ENCODE measurements around the gene TNNI3K. TPM values are rescaled to one million over a fixed set of nuclear protein-coding genes. Genes with fewer than 3 reads are reported as not detected.

Gene TNNI3K
- total and polyA plus RNA-seq, 9 of the 15 experiments (the other 6 are each of a cell fraction or from before 2014, with no cell fraction given): 0.21 to 0.53 (median 0.32) TPM; not detected in 5

- H3K4me1 ChIP-seq (replicated peaks in 1 of 2; ENCODE audit: control insufficient read depth in 2 of 2, insufficient read depth in 2 of 2, low read length in 2 of 2): no peaks in the 10 kb centered on the region
- intact Hi-C loops (cut with micrococcal nuclease): no loop called here
- CTCF ChIA-PET (ENCODE audit: low intra/inter-chr PET ratio): no interaction called here
These were observed 299.1 kb downstream of the TNNI3K start for GRCh38 chr1:74534241-74534640.

More at GRCh38 chr1:74534241-74534640, 299.1 kb downstream of the TNNI3K start:
- FAIRE-seq: no peak
- Histone ChIP-seq H3K4me3 (no peak overlapping the region), H2AFZ (ENCODE audit: low read depth, low read length) (no peak overlapping the region), H4K20me1 (replicated peaks; ENCODE audit: control insufficient read depth, insufficient read depth, low read length) (no peaks in the 10 kb centered on the region), H3K79me2 (ENCODE audit: control insufficient read depth, insufficient read depth, low read length) (no peaks in the 10 kb centered on the region), H3K36me3 (ENCODE audit: control insufficient read depth, insufficient read depth, low read length) (no peaks in the 10 kb centered on the region), H3K9me3 (replicated peaks; ENCODE audit: control insufficient read depth, insufficient read depth, low read depth, low read length) (0 out of 2 replicates have a peak, but pooled peaks cover 1% of the 10 kb centered on the region), H3K9ac (ENCODE audit: insufficient read depth in 1 of 2, low read depth in 2 of 2, low read length in 2 of 2) (no peak overlapping the region), H3K27me3 (ENCODE audit: control insufficient read depth in 2 of 2, insufficient read depth in 2 of 2, low read length in 2 of 2) (no peaks in the 10 kb centered on the region), H3K27ac (ENCODE audit: extremely low read depth, low read depth, low read length) (no peak overlapping the region), H3K9me1 (ENCODE audit: control insufficient read depth, insufficient read depth, low read length) (no peaks in the 10 kb centered on the region), H3K4me2 (ENCODE audit: insufficient read depth, low read length) (no peak overlapping the region)
- POLR2A ChIA-PET: no interaction called here
- 0% methylated on average over 3 of the region's 3 CpGs for WGBS (ENCODE audit: insufficient coverage, low coverage, missing lambda C conversion rate)
- in situ Hi-C loops (cut with MboI): no loop called here
- TF ChIP-seq ZZZ3 (IDR thresholded peaks at IDR 0.05) (no peak), NFIC (IDR thresholded peaks at IDR 0.05) (no peak), ILK (tag; IDR thresholded peaks at IDR 0.05; ENCODE audit: borderline replicate concordance, low read depth) (no peak), NFRKB (IDR thresholded peaks at IDR 0.05; ENCODE audit: low read depth) (no peak), STAT5A (IDR thresholded peaks at IDR 0.05; ENCODE audit: borderline replicate concordance, low read length) (no peak), GTF2A2 (tag; IDR thresholded peaks at IDR 0.05) (no peak), POLR2G (IDR thresholded peaks at IDR 0.05; ENCODE audit: low read depth, low read length) (no peak), FOXM1 (IDR thresholded peaks at IDR 0.05; ENCODE audit: low read depth) (no peak), FOXM1 (CRISPR knock-in tag; IDR thresholded peaks at IDR 0.05; ENCODE audit: low read depth) (no peak), SMARCB1 (IDR thresholded peaks at IDR 0.05; ENCODE audit: insufficient read length, low read depth) (no peak), ZNF12 (CRISPR knock-in tag; IDR thresholded peaks at IDR 0.05) (no peak), ZFP36 (IDR thresholded peaks at IDR 0.05; ENCODE audit: low read depth, low read length, partially characterized antibody) (no peak)
- TF ChIP-seq, protein P1, sequence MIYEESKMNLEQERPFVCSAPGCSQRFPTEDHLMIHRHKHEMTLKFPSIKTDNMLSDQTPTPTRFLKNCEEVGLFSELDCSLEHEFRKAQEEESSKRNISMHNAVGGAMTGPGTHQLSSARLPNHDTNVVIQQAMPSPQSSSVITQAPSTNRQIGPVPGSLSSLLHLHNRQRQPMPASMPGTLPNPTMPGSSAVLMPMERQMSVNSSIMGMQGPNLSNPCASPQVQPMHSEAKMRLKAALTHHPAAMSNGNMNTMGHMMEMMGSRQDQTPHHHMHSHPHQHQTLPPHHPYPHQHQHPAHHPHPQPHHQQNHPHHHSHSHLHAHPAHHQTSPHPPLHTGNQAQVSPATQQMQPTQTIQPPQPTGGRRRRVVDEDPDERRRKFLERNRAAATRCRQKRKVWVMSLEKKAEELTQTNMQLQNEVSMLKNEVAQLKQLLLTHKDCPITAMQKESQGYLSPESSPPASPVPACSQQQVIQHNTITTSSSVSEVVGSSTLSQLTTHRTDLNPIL (CRISPR knock-in tag; IDR thresholded peaks at IDR 0.05): no peak
- TF ChIP-seq, protein P2, sequence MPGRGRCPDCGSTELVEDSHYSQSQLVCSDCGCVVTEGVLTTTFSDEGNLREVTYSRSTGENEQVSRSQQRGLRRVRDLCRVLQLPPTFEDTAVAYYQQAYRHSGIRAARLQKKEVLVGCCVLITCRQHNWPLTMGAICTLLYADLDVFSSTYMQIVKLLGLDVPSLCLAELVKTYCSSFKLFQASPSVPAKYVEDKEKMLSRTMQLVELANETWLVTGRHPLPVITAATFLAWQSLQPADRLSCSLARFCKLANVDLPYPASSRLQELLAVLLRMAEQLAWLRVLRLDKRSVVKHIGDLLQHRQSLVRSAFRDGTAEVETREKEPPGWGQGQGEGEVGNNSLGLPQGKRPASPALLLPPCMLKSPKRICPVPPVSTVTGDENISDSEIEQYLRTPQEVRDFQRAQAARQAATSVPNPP (IDR thresholded peaks at IDR 0.05; ENCODE audit: borderline replicate concordance, insufficient read depth, insufficient read length): no peak
- DNase-seq (ENCODE audit: extremely low read depth in 1 of 4, low spot score in 3 of 4): no peak
- ATAC-seq: no peak
- BruUV-seq (replicated peaks): no TSS peak

Data from K562 (cell line).